GM21619 (cell line): ENCODE measurements around the gene ZXDC.

Experiments used
- ATAC-seq: cut with Tn5 transposase; IDR thresholded peaks from one replicate; pipeline ENCODE4 v1.9.1; 2021; ENCODE audit not compliant: unreplicated experiment

The ZXDC gene

GRCh38 chr3:126475413-126476114 lies at the start of gene ZXDC:
Gene ZXDC (minus strand): TSS chr3:126475891. CDS start chr3:126475865, 26 bp downstream.
- ATAC-seq, result peak; percentile 67

- ATAC-seq, result no peak
Measured at GRCh38 chr3:126525091-126525852, 49.6 kb upstream of the ZXDC start.

GRCh38 chr3:126524429-126524988 lies 48.8 kb upstream of the ZXDC start:
- ATAC-seq, result no peak

GRCh38 chr3:126523745-126524428 lies 48.2 kb upstream of the ZXDC start, which contains the start of gene CHST13:
Gene CHST13 (plus strand): TSS chr3:126524155. CDS start chr3:126524333, 178 bp downstream.
- no peak for ATAC-seq

GRCh38 chr3:126522363-126522788 lies 46.7 kb upstream of the ZXDC start:
- no peak for ATAC-seq

- ATAC-seq, result no peak
Measured at GRCh38 chr3:126521122-126521891, 45.6 kb upstream of the ZXDC start.

- no peak for ATAC-seq
Measured at GRCh38 chr3:126519506-126520455, 44.1 kb upstream of the ZXDC start.

- no peak for ATAC-seq
Measured at GRCh38 chr3:126518779-126519177, 43.1 kb upstream of the ZXDC start.

- ATAC-seq, result no peak
Measured at GRCh38 chr3:126517986-126518778, 42.5 kb upstream of the ZXDC start.

GRCh38 chr3:126517291-126517951 lies 41.7 kb upstream of the ZXDC start, which contains the start of gene UROC1:
Gene UROC1 (minus strand): TSS chr3:126517773. CDS start chr3:126517719, 54 bp downstream.
- no peak for ATAC-seq

GRCh38 chr3:126516936-126517290 lies 41.2 kb upstream of the ZXDC start:
- ATAC-seq, result no peak

- no peak for ATAC-seq
Measured at GRCh38 chr3:126516152-126516935, 40.7 kb upstream of the ZXDC start.

GRCh38 chr3:126515066-126515706 lies 39.5 kb upstream of the ZXDC start:
- no peak for ATAC-seq

- ATAC-seq, result no peak
Measured at GRCh38 chr3:126514161-126514560, 38.5 kb upstream of the ZXDC start.

- ATAC-seq, result no peak
Measured at GRCh38 chr3:126512916-126513650, 37.4 kb upstream of the ZXDC start.

- ATAC-seq, result no peak
Measured at GRCh38 chr3:126512026-126512425, 36.3 kb upstream of the ZXDC start.
